MM.1S (cell line): ENCODE results near the gene ARHGEF40.

ENCODE experiments used
- DNase-seq: peaks from one replicate; pipeline ENCODE4 v3.0.0-alpha.2; 2015
- H2AFZ ChIP-seq: fragments of 300-600 bp; sonication (generic); 2 replicates; pipeline ENCODE4 v1.6.0; 2016; ENCODE audit warnings: antibody characterized with exemption, low read length
- H3F3A ChIP-seq: fragments of 300-600 bp; sonication (generic); 2 replicates; pipeline ENCODE4 v1.6.1; 2016; ENCODE audit warnings: mild to moderate bottlenecking, antibody characterized with exemption, low read length, moderate library complexity, mixed read lengths; ENCODE audit not compliant: insufficient read depth
- H3K27ac ChIP-seq: fragments of 300-600 bp; sonication (generic); 2 replicates; pipeline ENCODE4 v1.5.1; 2016; ENCODE audit warnings: mild to moderate bottlenecking, low read length
- H3K27me3 ChIP-seq: fragments of 300-600 bp; sonication (generic); replicated peaks from 2 replicates; pipeline ENCODE4 v1.6.0; 2016; ENCODE audit warnings: low read length; ENCODE audit not compliant: insufficient read depth
- H3K36me3 ChIP-seq: fragments of 300-600 bp; sonication (generic); replicated peaks from 2 replicates; pipeline ENCODE4 v1.6.1; 2016; ENCODE audit warnings: mild to moderate bottlenecking, low read length, mixed read lengths; ENCODE audit not compliant: insufficient read depth
- H3K4me1 ChIP-seq: fragments of 300-600 bp; sonication (generic); 2 replicates; pipeline ENCODE4 v1.6.1; 2016; ENCODE audit warnings: low read length, mixed read lengths
- H3K4me2 ChIP-seq: fragments of 300-600 bp; sonication (generic); 2 replicates; pipeline ENCODE4 v1.6.0; 2016; ENCODE audit warnings: low read depth, low read length
- H3K4me3 ChIP-seq: fragments of 300-600 bp; sonication (generic); 2 replicates; pipeline ENCODE4 v1.5.1; 2016; ENCODE audit warnings: low read length, mixed read lengths
- H3K79me2 ChIP-seq: fragments of 300-600 bp; sonication (generic); 2 replicates; pipeline ENCODE4 v1.6.1; 2016; ENCODE audit warnings: mixed run types, low read length, mixed read lengths
- H3K9ac ChIP-seq: fragments of 300-600 bp; sonication (generic); 2 replicates; pipeline ENCODE4 v1.6.1; 2016; ENCODE audit warnings: low read length, mixed read lengths
- H3K9me2 ChIP-seq: fragments of 300-600 bp; sonication (generic); replicated peaks from 2 replicates; pipeline ENCODE4 v1.6.1; 2016; ENCODE audit warnings: mild to moderate bottlenecking, low read length, mixed read lengths; ENCODE audit not compliant: insufficient read depth
- H3K9me3 ChIP-seq: fragments of 300-600 bp; sonication (generic); replicated peaks from 2 replicates; pipeline ENCODE4 v1.6.1; 2016; ENCODE audit warnings: mild to moderate bottlenecking, low read length, mixed read lengths; ENCODE audit not compliant: insufficient read depth
- H4K20me1 ChIP-seq: fragments of 300-600 bp; sonication (generic); 2 replicates; pipeline ENCODE4 v1.6.1; 2016; ENCODE audit warnings: mild to moderate bottlenecking, low read length, moderate library complexity, mixed read lengths; ENCODE audit not compliant: insufficient read depth
- CTCF ChIP-seq: fragments of 300-600 bp; sonication (generic); IDR thresholded peaks from 2 replicates; pipeline ENCODE4 v1.5.1; 2016; ENCODE audit warnings: antibody characterized with exemption, low read length, mixed read lengths
- EZH2 ChIP-seq: fragments of 300-600 bp; sonication (generic); optimal IDR thresholded peaks from 2 replicates; pipeline ENCODE3; 2017; ENCODE audit warnings: low read depth, mild to moderate bottlenecking, antibody characterized with exemption, low read length, mixed read lengths
- EZH2phosphoT487 ChIP-seq: fragments of 300-600 bp; sonication (generic); IDR thresholded peaks from 2 replicates; pipeline ENCODE4 v1.6.1; 2018; ENCODE audit warnings: antibody characterized with exemption, low read length

Gene ARHGEF40

GRCh38 chr14:21078287-21078686 lies 8.2 kb downstream of the ARHGEF40 start:
- Histone ChIP-seq H3K79me2 (no peaks in the 10 kb centered on the region), H3K4me2 (no peak overlapping the region), H2AFZ (no peak overlapping the region), H3K27me3 (no peaks in the 10 kb centered on the region), H3F3A (no peaks in the 10 kb centered on the region), H3K4me3 (no peak overlapping the region), H3K4me1 (no peaks in the 10 kb centered on the region), H3K9me3 (no peaks in the 10 kb centered on the region), H4K20me1 (no peaks in the 10 kb centered on the region), H3K9me2 (no peaks in the 10 kb centered on the region), H3K9ac (no peak overlapping the region), H3K27ac (no peak overlapping the region), H3K36me3 (no peaks in the 10 kb centered on the region)
- TF ChIP-seq EZH2 (no peak), CTCF (no peak), EZH2phosphoT487 (no peak)
- DNase-seq: no peak

- H3F3A ChIP-seq: no peaks in the 10 kb centered on the region
- H2AFZ ChIP-seq: no peak overlapping the region
- no peak overlapping the region for H3K4me2 ChIP-seq
- no peak overlapping the region for H3K9ac ChIP-seq
- no peaks in the 10 kb centered on the region for H3K27me3 ChIP-seq
- no peak overlapping the region for H3K4me3 ChIP-seq
- DNase-seq: no peak
- H3K79me2 ChIP-seq: no peaks in the 10 kb centered on the region
- no peak overlapping the region for H3K27ac ChIP-seq
- TF ChIP-seq CTCF: no peak
- no peak for TF ChIP-seq EZH2phosphoT487
- TF ChIP-seq EZH2: no peak
- no peaks in the 10 kb centered on the region for H3K9me2 ChIP-seq
- H3K36me3 ChIP-seq: no peaks in the 10 kb centered on the region
- no peaks in the 10 kb centered on the region for H3K9me3 ChIP-seq
- H3K4me1 ChIP-seq: no peaks in the 10 kb centered on the region
- no peaks in the 10 kb centered on the region for H4K20me1 ChIP-seq
These were observed 8.6 kb downstream of the ARHGEF40 start for GRCh38 chr14:21078726-21079125.

GRCh38 chr14:21081521-21082142 lies 11.5 kb downstream of the ARHGEF40 start:
- H3K4me2 ChIP-seq: no peak overlapping the region
- no peaks in the 10 kb centered on the region for H4K20me1 ChIP-seq
- H3K9me2 ChIP-seq: no peaks in the 10 kb centered on the region
- H3K79me2 ChIP-seq: no peaks in the 10 kb centered on the region
- H3F3A ChIP-seq: no peaks in the 10 kb centered on the region
- no peak overlapping the region for H3K9ac ChIP-seq
- no peak overlapping the region for H2AFZ ChIP-seq
- no peaks in the 10 kb centered on the region for H3K36me3 ChIP-seq
- no peak for TF ChIP-seq EZH2
- no peak for TF ChIP-seq CTCF
- TF ChIP-seq EZH2phosphoT487: no peak
- no peak overlapping the region for H3K4me3 ChIP-seq
- H3K4me1 ChIP-seq: no peaks in the 10 kb centered on the region
- no peaks in the 10 kb centered on the region for H3K9me3 ChIP-seq
- H3K27me3 ChIP-seq: no peaks in the 10 kb centered on the region
- no peak overlapping the region for H3K27ac ChIP-seq
- DNase-seq: no peak
